Inferior parietal cortex (tissue), 1 donor: ENCODE results near the gene PIGZ.
"Not testable (repeated sequence)": the region's sequence is repeated elsewhere in the genome, so short reads cannot be mapped to it uniquely, and the experiment has no call there.

Source experiments
- DNase-seq: peaks from one replicate; pipeline ENCODE4 v3.0.0-alpha.2; 2016; ENCODE audit errors: extremely low spot score

Gene PIGZ

DNA sequence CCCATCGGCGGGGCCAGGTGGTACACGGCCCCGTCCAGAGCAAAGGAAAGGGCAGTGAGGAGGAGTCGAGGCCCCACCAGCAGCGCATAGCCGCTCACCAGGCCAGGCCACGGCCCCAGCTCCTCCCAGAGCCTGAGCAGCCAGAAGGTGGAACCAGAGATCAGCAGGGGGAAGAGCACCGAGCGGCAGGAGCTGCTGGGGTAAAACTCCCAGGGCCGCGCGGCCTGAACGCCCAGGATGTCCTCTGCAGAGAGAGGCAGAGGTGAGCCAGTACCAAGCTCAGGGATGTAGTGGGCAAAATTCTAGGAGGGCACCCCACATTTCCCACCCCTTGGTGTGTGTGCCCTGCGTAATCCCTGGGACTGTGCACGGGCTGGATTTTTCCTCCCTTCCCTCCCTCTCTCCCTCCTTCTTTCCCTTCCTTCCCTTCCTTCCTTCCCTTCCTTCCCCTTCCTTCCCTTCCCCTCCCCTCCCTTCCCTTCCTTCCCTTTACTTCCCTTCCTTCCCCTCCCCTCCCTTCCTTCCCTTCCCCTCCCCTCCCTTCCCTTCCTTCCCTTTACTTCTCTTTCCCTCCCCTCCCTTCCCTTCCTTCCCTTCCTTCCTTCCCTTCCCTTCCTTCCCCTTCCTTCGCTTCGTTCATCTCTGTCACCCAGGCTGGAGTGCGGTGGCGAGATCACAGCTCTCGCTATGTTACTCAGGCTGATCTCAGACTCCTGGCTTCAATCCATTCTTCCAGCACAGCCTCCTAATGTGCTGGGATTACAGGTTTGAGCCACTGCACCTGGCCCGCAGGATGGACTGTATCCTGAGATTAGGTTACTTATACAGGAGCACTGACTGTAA lies 20.0 kb downstream of the PIGZ start:
- no peak for DNase-seq

DNA sequence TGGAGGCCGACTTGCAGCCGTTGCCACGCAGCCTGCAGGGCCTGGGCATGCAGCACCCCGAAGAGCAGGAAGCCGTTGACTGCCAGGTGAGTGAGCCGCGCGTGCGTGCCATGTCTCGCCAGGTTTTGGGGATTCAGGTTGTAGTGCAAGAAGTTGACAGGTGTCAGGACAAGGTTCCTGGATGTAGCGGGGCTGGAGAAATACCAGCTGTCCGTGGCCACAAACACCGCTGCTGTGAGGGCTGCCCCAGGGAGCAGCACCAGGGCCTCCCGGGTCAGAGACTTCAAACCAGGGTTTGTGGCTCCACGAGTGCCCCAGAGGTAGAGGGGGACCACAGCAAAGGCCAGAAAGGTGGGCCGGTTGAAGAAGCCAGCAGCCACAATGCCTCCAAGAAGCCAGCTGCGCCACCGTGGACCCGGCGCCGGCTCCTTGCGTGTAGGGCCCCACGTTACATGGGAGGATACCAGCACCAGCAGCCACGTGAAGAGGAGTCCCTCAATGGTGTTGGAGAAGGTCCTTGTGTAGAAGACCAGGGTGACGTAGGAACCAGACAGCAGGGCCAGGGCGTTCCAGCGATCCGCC lies 20.7 kb downstream of the PIGZ start:
- DNase-seq, result no peak

- no peak for DNase-seq
These were observed 21.3 kb downstream of the PIGZ start for GRCh38 chr3:196947136-196947859.

GRCh38 chr3:196944037-196944790 lies 24.4 kb downstream of the PIGZ start:
- DNase-seq, result not testable (repeated sequence)

- DNase-seq, result no peak
These were observed 25.7 kb downstream of the PIGZ start for GRCh38 chr3:196942915-196943277.

- DNase-seq, result peak; percentile 97
These were observed 26.3 kb downstream of the PIGZ start, which contains the start of gene NCBP2 for GRCh38 chr3:196942226-196942914. Gene NCBP2 (minus strand): TSS chr3:196942528. CDS start chr3:196942503, 25 bp downstream.

GRCh38 chr3:196941729-196942225 lies 26.9 kb downstream of the PIGZ start:
- peak; percentile 43 for DNase-seq

DNA sequence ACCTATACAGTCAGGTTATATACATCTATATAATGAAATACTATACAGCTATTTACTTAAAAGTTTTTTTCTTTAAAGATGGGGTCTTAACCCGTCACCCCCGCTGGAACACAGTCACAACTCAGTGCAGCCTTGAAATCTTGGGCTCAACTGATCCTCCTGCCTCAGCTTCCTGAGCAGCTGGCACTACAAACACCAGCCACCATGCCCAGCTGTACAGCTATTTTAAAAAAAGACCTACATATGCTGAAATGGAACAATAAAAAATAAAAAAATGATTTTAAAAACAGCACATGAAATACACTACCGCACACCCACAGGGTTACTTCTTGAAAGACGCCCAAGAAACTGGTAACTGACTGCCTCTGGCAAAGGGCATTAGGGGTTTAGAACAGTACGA lies 30.1 kb downstream of the PIGZ start:
- DNase-seq, result peak; percentile 19

DNA sequence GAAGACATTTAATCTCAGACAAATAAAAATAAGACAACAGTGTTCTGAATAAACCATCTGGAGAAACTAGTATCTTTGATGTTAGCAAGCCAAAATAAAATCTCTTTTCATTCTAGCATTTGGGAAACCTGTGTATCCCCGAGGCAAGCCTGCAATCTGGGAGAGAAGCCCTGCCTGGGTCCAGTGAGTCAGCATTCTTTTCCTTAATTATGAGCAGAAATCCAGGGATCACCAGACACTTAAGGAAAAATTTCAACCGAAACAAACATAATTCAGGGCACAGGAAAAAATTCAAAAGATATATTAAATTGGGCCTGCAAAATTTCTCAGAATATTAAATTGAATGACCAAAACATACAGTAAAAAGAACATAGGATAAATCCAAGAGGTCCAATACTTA lies 30.5 kb downstream of the PIGZ start:
- no peak for DNase-seq

DNA sequence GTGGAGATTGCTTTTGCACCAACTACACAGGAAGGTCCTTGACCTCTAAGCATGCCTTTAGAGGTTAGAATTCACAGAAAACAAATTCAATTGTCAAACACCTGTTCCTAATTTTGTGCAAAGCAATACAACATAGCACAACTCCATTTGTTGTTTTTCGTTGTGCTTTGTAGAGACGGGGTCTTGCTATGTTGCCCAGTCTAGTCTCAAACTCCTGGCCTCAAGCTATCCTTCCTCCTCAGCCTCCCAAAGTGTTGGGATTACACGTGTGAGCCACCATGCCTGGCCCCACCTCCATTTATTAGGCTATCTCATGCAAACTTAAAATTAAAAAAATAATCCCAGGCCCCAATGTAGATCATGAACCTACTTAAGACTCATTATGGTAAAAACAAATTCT lies 32.3 kb downstream of the PIGZ start:
- no peak for DNase-seq

GRCh38 chr3:196932600-196932999 lies 36.0 kb downstream of the PIGZ start:
- no peak for DNase-seq

GRCh38 chr3:196931828-196932587 lies 36.6 kb downstream of the PIGZ start:
- no peak for DNase-seq

GRCh38 chr3:196931157-196931556 lies 37.5 kb downstream of the PIGZ start:
- no peak for DNase-seq

DNA sequence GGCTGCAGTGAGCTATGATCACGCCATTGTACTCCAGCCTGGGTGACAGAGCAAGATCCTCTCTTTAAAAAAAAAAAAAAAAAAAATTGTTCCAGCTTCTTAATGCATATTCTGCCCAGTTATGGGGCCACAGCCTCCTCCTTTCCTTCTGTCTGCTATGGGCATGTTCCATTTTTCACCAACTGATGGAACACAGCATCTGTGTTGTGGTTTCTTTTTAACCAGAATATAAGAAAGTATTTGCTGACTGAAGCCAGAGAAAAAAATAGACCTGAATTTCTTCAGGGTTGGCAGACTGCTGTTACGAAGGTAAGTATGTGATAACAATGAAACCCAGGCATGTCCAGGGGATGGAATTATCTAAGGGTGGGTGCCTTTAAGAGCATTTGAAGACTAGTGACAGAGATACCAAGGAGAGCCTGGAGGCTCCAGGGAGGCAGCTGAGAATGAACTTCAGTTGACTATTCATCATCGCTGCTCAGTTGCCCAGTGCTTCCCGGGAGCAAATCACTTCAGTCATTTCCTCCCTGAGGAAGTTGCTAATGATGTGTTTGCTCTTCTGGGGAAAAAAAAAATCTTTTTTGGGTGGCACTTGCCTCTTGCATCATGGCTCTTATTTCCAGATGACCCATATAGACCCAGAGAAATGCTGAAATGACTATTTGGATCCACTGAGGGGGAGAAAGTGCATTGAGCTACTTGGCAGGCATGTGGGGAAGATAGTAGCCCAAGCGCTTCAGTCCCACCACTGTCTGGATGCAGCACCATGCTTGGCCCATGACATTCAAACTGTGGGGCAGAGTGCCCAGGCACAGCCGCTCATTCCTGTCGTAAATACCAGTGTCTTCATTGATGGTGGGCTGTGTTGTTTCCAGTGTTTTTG lies 40.8 kb downstream of the PIGZ start:
- no peak for DNase-seq

- no peak for DNase-seq
These were observed 47.9 kb downstream of the PIGZ start for GRCh38 chr3:196920733-196921132.

- no peak for DNase-seq
These were observed 49.7 kb downstream of the PIGZ start for GRCh38 chr3:196918968-196919367.

DNA sequence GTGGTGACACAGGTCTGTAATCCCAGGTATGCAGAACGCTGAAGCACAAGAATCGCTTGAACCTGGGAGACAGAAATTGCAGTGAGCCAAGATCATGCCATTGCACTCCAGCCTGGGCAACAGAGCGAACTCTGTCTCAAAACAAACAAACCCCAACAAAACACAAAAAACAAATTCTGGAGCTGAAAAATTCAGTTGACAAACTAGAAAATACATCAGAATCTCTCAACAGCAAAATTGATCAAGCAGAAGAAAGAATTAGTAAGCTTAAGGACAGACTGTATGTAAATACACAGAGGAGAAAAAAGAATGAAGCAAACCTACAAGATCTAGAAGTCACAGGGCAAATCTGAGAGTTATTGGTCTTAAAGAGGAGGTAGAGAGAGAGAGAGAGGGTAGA lies 51.6 kb downstream of the PIGZ start:
- DNase-seq, result no peak

GRCh38 chr3:196916221-196916620 lies 52.4 kb downstream of the PIGZ start:
- no peak for DNase-seq

- no peak for DNase-seq
These were observed 53.3 kb downstream of the PIGZ start for GRCh38 chr3:196915375-196915774.
